H1 (cell line): ENCODE results near the gene SMARCB1. TPM values are rescaled to one million over a fixed set of nuclear protein-coding genes. Genes with fewer than 3 reads are reported as not detected.

ENCODE experiments used
- CTCF ChIA-PET: fragments of 300-600 bp; sonication (Branson Sonifier 250); formaldehyde crosslinking; loops from one replicate; lab custom pipeline; 2021; ENCODE audit not compliant: partially characterized antibody; lab: Charles Lee
- POLR2A ChIA-PET: fragments of 300-600 bp; sonication (Branson Sonifier 250); formaldehyde crosslinking; loops from one replicate; lab custom pipeline; 2021; ENCODE audit warnings: inconsistent platforms; ENCODE audit not compliant: partially characterized antibody; lab: Charles Lee
- DNase-seq, 2 experiments: peaks; one replicate each; pipeline versions ENCODE4 v3.0.0 to v3.0.0-alpha.2; 2010 to 2022; ENCODE audit warnings: low spot score in 2 of 2, low read depth in 1 of 2, mixed read lengths in 1 of 2
- FAIRE-seq: peaks from 2 replicates; lab custom pipeline; 2011; peaks lifted over from hg19 to GRCh38; lab: Jason Lieb, UNC
- H2AFZ ChIP-seq: 2 replicates; pipeline ENCODE4 v1.8.1; 2012; ENCODE audit warnings: low read length, inconsistent platforms
- H2AK5ac ChIP-seq: 2 replicates; pipeline ENCODE4 v1.6.1; 2013; ENCODE audit warnings: low read depth, low read length
- H2BK120ac ChIP-seq: replicated peaks from 2 replicates; pipeline ENCODE3; 2013; ENCODE audit warnings: low read depth, low read length, inconsistent platforms
- H2BK12ac ChIP-seq: 2 replicates; pipeline ENCODE4 v1.6.1; 2013; ENCODE audit warnings: low read depth, low read length
- H2BK15ac ChIP-seq: 2 replicates; pipeline ENCODE4 v1.6.1; 2013; ENCODE audit warnings: low read length
- H2BK20ac ChIP-seq: 2 replicates; pipeline ENCODE4 v1.6.1; 2013; ENCODE audit warnings: low read length
- H2BK5ac ChIP-seq: 2 replicates; pipeline ENCODE4 v1.6.1; 2013; ENCODE audit warnings: low read depth, low read length
- H3K14ac ChIP-seq: 2 replicates; pipeline ENCODE4 v1.6.1; 2013; ENCODE audit warnings: inconsistent platforms; ENCODE audit not compliant: insufficient read length
- H3K18ac ChIP-seq: 2 replicates; pipeline ENCODE4 v1.6.1; 2013; ENCODE audit warnings: low read length; ENCODE audit errors: extremely low read depth
- H3K23ac ChIP-seq: 2 replicates; pipeline ENCODE4 v1.6.1; 2013; ENCODE audit warnings: inconsistent platforms; ENCODE audit not compliant: insufficient read length
- H3K23me2 ChIP-seq: 2 replicates; pipeline ENCODE4 v1.6.1; 2013; ENCODE audit warnings: low read depth, low read length
- H3K27ac ChIP-seq: 2 replicates; pipeline ENCODE4 v1.6.1; 2011; ENCODE audit warnings: low read depth, low read length, inconsistent platforms
- H3K27me3 ChIP-seq, 4 experiments: replicated peaks in 1 of 4; 1 replicate in 1 of 4; 2 replicates in 3 of 4; pipeline versions ENCODE4 v1.6.1 to v1.8.1; 2011 to 2013; ENCODE audit warnings: low read length in 3 of 4, mild to moderate bottlenecking in 3 of 4, inconsistent platforms in 2 of 4, mixed read lengths in 2 of 4, moderate library complexity in 1 of 4; ENCODE audit not compliant: control insufficient read depth in 3 of 4, insufficient read depth in 3 of 4; ENCODE audit errors: extremely low read depth in 1 of 4
- H3K36me3 ChIP-seq, 4 experiments: 2 replicates each; pipeline versions ENCODE4 v1.6.1 to v1.8.1; 2011 to 2013; ENCODE audit warnings: mild to moderate bottlenecking in 4 of 4, low read length in 3 of 4, moderate library complexity in 2 of 4, control low read depth in 1 of 4, inconsistent platforms in 1 of 4; ENCODE audit not compliant: insufficient read depth in 4 of 4, control insufficient read depth in 2 of 4
- H3K4ac ChIP-seq: replicated peaks from 2 replicates; pipeline ENCODE3; 2013; ENCODE audit warnings: low read length, low read depth, mixed read lengths, inconsistent platforms; ENCODE audit not compliant: insufficient read length
- H3K4me1 ChIP-seq, 4 experiments: replicated peaks in 1 of 4; 1 replicate in 1 of 4; 2 replicates in 3 of 4; pipeline versions ENCODE4 v1.6.1 to v1.8.1; 2011 to 2013; ENCODE audit warnings: low read length in 3 of 4, inconsistent platforms in 2 of 4, mixed read lengths in 1 of 4; ENCODE audit not compliant: insufficient read depth in 4 of 4, control insufficient read depth in 3 of 4
- H3K4me2 ChIP-seq, 2 experiments: 2 replicates each; pipeline versions ENCODE4 v1.6.1 to v1.8.1; 2011 to 2013; ENCODE audit warnings: low read depth in 2 of 2, low read length in 2 of 2, control low read depth in 1 of 2, inconsistent platforms in 1 of 2, mild to moderate bottlenecking in 1 of 2; ENCODE audit not compliant: insufficient read depth in 1 of 2
- H3K4me3 ChIP-seq, 4 experiments: fragments of 200-600, 300-600 bp in 1 of 4; sonication (generic), shearing (Covaris generic), sonication (Bioruptor Twin) in 1 of 4; 2 replicates each; pipeline versions ENCODE4 v1.5.1 to v1.8.1; 2011 to 2016; ENCODE audit warnings: low read length in 4 of 4, low read depth in 3 of 4, control low read depth in 2 of 4, inconsistent platforms in 2 of 4, mild to moderate bottlenecking in 2 of 4, mixed read lengths in 1 of 4, moderate library complexity in 1 of 4; ENCODE audit not compliant: insufficient read depth in 2 of 4; ENCODE audit errors: extremely low read depth in 1 of 4
- H3K56ac ChIP-seq: replicated peaks from 2 replicates; pipeline ENCODE3; 2013; ENCODE audit warnings: low read depth, mild to moderate bottlenecking, mixed read lengths, low read length, inconsistent platforms; ENCODE audit not compliant: insufficient read length
- H3K79me1 ChIP-seq: 2 replicates; pipeline ENCODE4 v1.6.1; 2013; ENCODE audit warnings: low read depth, low read length, control low read depth
- H3K79me2 ChIP-seq, 2 experiments: 2 replicates each; pipeline versions ENCODE4 v1.6.1 to v1.8.1; 2012 to 2013; ENCODE audit warnings: low read length in 2 of 2, mild to moderate bottlenecking in 2 of 2, inconsistent platforms in 1 of 2; ENCODE audit not compliant: insufficient read depth in 2 of 2, control insufficient read depth in 1 of 2
- H3K9ac ChIP-seq, 4 experiments: replicated peaks in 1 of 4; 1 replicate in 1 of 4; 2 replicates in 3 of 4; pipeline versions ENCODE4 v1.6.1 to v1.8.1; 2011 to 2013; ENCODE audit warnings: low read depth in 3 of 4, low read length in 3 of 4, control low read depth in 2 of 4, mild to moderate bottlenecking in 2 of 4, moderate library complexity in 2 of 4, inconsistent platforms in 1 of 4; ENCODE audit errors: extremely low read depth in 1 of 4
- H3K9me3 ChIP-seq, 2 experiments: 2 replicates each; pipeline versions ENCODE4 v1.6.1 to v1.8.1; 2012 to 2013; ENCODE audit warnings: mild to moderate bottlenecking in 2 of 2, moderate library complexity in 2 of 2, control low read depth in 1 of 2, inconsistent platforms in 1 of 2, low read depth in 1 of 2, low read length in 1 of 2, mixed read lengths in 1 of 2; ENCODE audit not compliant: insufficient read depth in 2 of 2
- H4K20me1 ChIP-seq, 2 experiments: replicated peaks in 1 of 2; 2 replicates each; pipeline versions ENCODE3 to v1.8.1; 2011 to 2013; ENCODE audit warnings: inconsistent platforms in 2 of 2, low read length in 2 of 2, mild to moderate bottlenecking in 1 of 2; ENCODE audit not compliant: insufficient read depth in 2 of 2, control insufficient read depth in 1 of 2
- H4K5ac ChIP-seq: 2 replicates; pipeline ENCODE4 v1.6.1; 2013; ENCODE audit warnings: low read length, low read depth, mixed read lengths, inconsistent platforms; ENCODE audit not compliant: insufficient read length
- H4K8ac ChIP-seq: 2 replicates; pipeline ENCODE4 v1.8.0; 2013; ENCODE audit warnings: mild to moderate bottlenecking, moderate library complexity, low read length, inconsistent platforms; ENCODE audit not compliant: insufficient read depth; ENCODE audit errors: extremely low read depth
- H4K91ac ChIP-seq: replicated peaks from 2 replicates; pipeline ENCODE3; 2013; ENCODE audit warnings: low read length, mixed read lengths, inconsistent platforms; ENCODE audit not compliant: insufficient read length
- CBX5 ChIP-seq: fragments of 300-800, 300-1000 bp; sonication (generic); IDR thresholded peaks from 2 replicates; pipeline ENCODE4 v1.7.1; 2016; ENCODE audit warnings: antibody characterized with exemption, low read length, low read depth
- CHD1 ChIP-seq: IDR thresholded peaks from 2 replicates; pipeline ENCODE4 v1.6.1; 2012; ENCODE audit warnings: low read depth, low read length, improper control_type of control experiment
- CTBP2 ChIP-seq: IDR thresholded peaks from 2 replicates; pipeline ENCODE4 v1.7.0; 2011; ENCODE audit warnings: borderline replicate concordance, mild to moderate bottlenecking, moderate library complexity, mixed read lengths, low read length; ENCODE audit not compliant: insufficient read depth, insufficient read length
- EP300 ChIP-seq, 2 experiments: IDR thresholded peaks; 1 replicate in 1 of 2; 2 replicates in 1 of 2; pipeline ENCODE4 v1.6.1; 2011 to 2012; ENCODE audit warnings: low read depth in 2 of 2, low read length in 2 of 2, mild to moderate bottlenecking in 2 of 2, borderline replicate concordance in 1 of 2, inconsistent platforms in 1 of 2, moderate library complexity in 1 of 2
- NANOG ChIP-seq: IDR thresholded peaks from 2 replicates; pipeline ENCODE4 v1.6.1; 2011; ENCODE audit warnings: low read length, low read depth, mild to moderate bottlenecking, inconsistent platforms; ENCODE audit not compliant: insufficient read depth, poor library complexity, severe bottlenecking
- NRF1 ChIP-seq: IDR thresholded peaks from 2 replicates; pipeline ENCODE4 v1.6.1; 2011; ENCODE audit warnings: mild to moderate bottlenecking, low read depth, low read length, improper control_type of control experiment
- WGBS, 2 experiments: shearing (Covaris generic) in 1 of 2; methylation state at CpG; one replicate each; pipeline versions ENCODE4 v1.1.6 to v1.1.7; 2013 to 2015; ENCODE audit warnings: low lambda C conversion rate in 2 of 2, mixed read lengths in 2 of 2, inconsistent platforms in 1 of 2, low coverage in 1 of 2, missing lambda C conversion rate in 1 of 2; ENCODE audit not compliant: insufficient replicate concordance in 2 of 2, insufficient coverage in 1 of 2, insufficient read length in 1 of 2; ENCODE audit errors: extremely low coverage in 1 of 2, missing lambda C conversion rate in 1 of 2; 5-methylcytosine and 5-hydroxymethylcytosine counted together
- polyA plus RNA-seq, 7 experiments: library from polyadenylated mRNA; depleted of rRNA in 3 of 7; stranded (reverse) in 5 of 7; unstranded in 2 of 7; fragments of >200 nt in 5 of 7; fragments of 200-250 nt in 2 of 7; gene quantifications; 1 replicate in 5 of 7; 2 replicates in 1 of 7; 4 replicates in 1 of 7; pipeline versions ENCODE4 v1.2.1 to v1.2.3, GENCODE V29; 2011 to 2013; ENCODE audit warnings: missing spikeins in 2 of 7, mixed read lengths in 2 of 7
- total RNA-seq: library from RNA; stranded (reverse); fragmentation: NEBNext Ultra II Directional; extraction: Animal tissue kit (Norgen Biotek cat#: 25700); gene quantifications from 2 replicates; pipeline ENCODE4 v1.2.1, GENCODE V29; 2021

The SMARCB1 gene
- total and polyA plus RNA-seq, 2 of the 8 experiments (the other 6 are each of a cell fraction or from before 2014, with no cell fraction given): 116 to 145 TPM

DNA sequence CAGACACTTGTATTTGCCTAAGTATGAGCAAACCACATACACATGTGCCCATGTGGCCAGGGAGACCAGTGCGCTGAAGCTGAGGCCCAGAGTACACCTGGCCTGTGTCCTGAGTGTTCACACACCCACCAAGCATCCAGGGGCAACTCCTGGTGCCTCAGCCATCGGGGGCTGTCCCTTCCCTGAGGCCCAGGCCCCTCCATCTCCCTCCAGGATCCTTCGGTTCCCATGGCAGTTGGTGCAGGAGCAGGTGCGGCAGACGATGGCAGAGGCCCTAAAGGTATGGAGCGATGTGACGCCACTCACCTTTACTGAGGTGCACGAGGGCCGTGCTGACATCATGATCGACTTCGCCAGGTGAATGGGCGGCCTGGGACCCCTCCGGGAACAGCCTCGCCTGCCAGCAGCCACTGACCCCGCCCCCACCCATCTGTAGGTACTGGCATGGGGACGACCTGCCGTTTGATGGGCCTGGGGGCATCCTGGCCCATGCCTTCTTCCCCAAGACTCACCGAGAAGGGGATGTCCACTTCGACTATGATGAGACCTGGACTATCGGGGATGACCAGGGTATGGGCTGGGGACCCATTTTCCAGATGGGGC lies 6.5 kb upstream of the SMARCB1 start:
- Histone ChIP-seq H3K4me1 (peaks cover 0 to 6% (median 0%) of the 10 kb centered on the region in 4 experiments; a peak in 2 of 7 replicates), H3K9me3 (no peaks in the 10 kb centered on the region), H2BK5ac (no peak overlapping the region), H3K56ac (no peak overlapping the region), H4K20me1 (peaks cover 0 to 2% of the 10 kb centered on the region in 2 experiments), H3K9ac (no peak overlapping the region; a peak in 1 of 7 replicates), H3K27me3 (peaks cover 0 to 2% (median 0%) of the 10 kb centered on the region in 4 experiments; a peak in 2 of 7 replicates), H3K4me2 (no peak overlapping the region), H3K23me2 (no peaks in the 10 kb centered on the region), H3K18ac (no peak overlapping the region), H2BK20ac (no peak overlapping the region), H3K79me1 (no peaks in the 10 kb centered on the region; the same call in 1 of the 2 replicates), H3K14ac (no peak overlapping the region), H4K8ac (no peak overlapping the region), H3K4me3 (no peak overlapping the region), H4K91ac (no peak overlapping the region), H3K23ac (no peak overlapping the region), H3K79me2 (no peaks in the 10 kb centered on the region), H4K5ac (no peak overlapping the region), H2BK12ac (no peak overlapping the region), H2AFZ (no peak overlapping the region), H2BK15ac (no peak overlapping the region), H3K27ac (no peak overlapping the region), H3K4ac (no peak overlapping the region), H3K36me3 (no peaks in the 10 kb centered on the region), H2BK120ac (no peak overlapping the region), H2AK5ac (no peak overlapping the region)
- no peak for FAIRE-seq
- DNase-seq: no peak
- ChIA-PET CTCF (no interaction called here), POLR2A (interaction anchor here (1.5 to 3.9 kb wide), 2 partner anchors 12 to 114 kb away, joined by 3 to 21 read pairs; partner anchors contain the start of gene CHCHD10)
- 88% methylated on average over 20 of the region's 20 CpGs; no CpG with 5 or more reads in 1 of the 2 experiments for WGBS, 2 experiments
- no peak for TF ChIP-seq CHD1
- no peak for TF ChIP-seq EP300 (IDR thresholded peaks at IDR 0.05; ENCODE audit: borderline replicate concordance in 1 of 2, low read depth in 2 of 2, low read length in 2 of 2)
- TF ChIP-seq NRF1: no peak
- TF ChIP-seq CBX5: no peak
- TF ChIP-seq NANOG: no peak
- no peak for TF ChIP-seq CTBP2
